Lung (tissue), 12 donors: Measurements from ENCODE around the gene METTL26. TPM values are rescaled to one million over a fixed set of nuclear protein-coding genes. Genes with fewer than 3 reads are reported as not detected.

ENCODE experiments used
- ATAC-seq: fragments of 200-7000 bp; cut with Tn5 transposase; one replicate; pipeline ENCODE4 v1.9.1; 2020; ENCODE audit warnings: moderate number of reproducible peaks; ENCODE audit not compliant: insufficient read depth, low FRiP score
- DNase-seq, 3 donors: peaks; one replicate each; pipeline ENCODE4 v3.0.0-alpha.2; 2013 to 2017
- H3K27ac ChIP-seq, 2 donors: one replicate each; pipeline ENCODE4 v1.5.1; 2013; ENCODE audit warnings: mild to moderate bottlenecking in 2 of 2, moderate library complexity in 2 of 2, control low read depth in 1 of 2, inconsistent platforms in 1 of 2, low read depth in 1 of 2, low read length in 1 of 2
- H3K27me3 ChIP-seq, 3 donors: one replicate each; pipeline ENCODE4 v1.5.1; 2013; ENCODE audit warnings: low read length in 2 of 3; ENCODE audit not compliant: control insufficient read depth in 3 of 3, insufficient read depth in 3 of 3
- H3K36me3 ChIP-seq, 4 donors: one replicate each; pipeline ENCODE4 v1.5.1; 2013; ENCODE audit warnings: low read length in 4 of 4, mild to moderate bottlenecking in 1 of 4, moderate library complexity in 1 of 4; ENCODE audit not compliant: control insufficient read depth in 4 of 4, insufficient read depth in 4 of 4
- H3K4me1 ChIP-seq, 5 donors: one replicate each; pipeline ENCODE4 v1.5.1; 2013; ENCODE audit warnings: low read length in 5 of 5, mild to moderate bottlenecking in 2 of 5, moderate library complexity in 1 of 5; ENCODE audit not compliant: control insufficient read depth in 5 of 5, insufficient read depth in 5 of 5
- H3K4me3 ChIP-seq: one replicate; pipeline ENCODE4 v1.5.1; 2013; ENCODE audit warnings: mild to moderate bottlenecking, control low read depth, moderate library complexity
- H3K9ac ChIP-seq, 2 donors: one replicate each; pipeline ENCODE4 v1.5.1; 2013; ENCODE audit warnings: low read length in 2 of 2, control low read depth in 1 of 2; ENCODE audit not compliant: insufficient read depth in 1 of 2
- H3K9me3 ChIP-seq, 4 donors: one replicate each; pipeline ENCODE4 v1.5.1; 2013; ENCODE audit warnings: low read length in 3 of 4, mild to moderate bottlenecking in 1 of 4, moderate library complexity in 1 of 4; ENCODE audit not compliant: control insufficient read depth in 4 of 4, insufficient read depth in 3 of 4
- CTCF ChIP-seq: IDR thresholded peaks from 2 replicates; pipeline ENCODE4 v1.5.1; 2012; ENCODE audit warnings: mild to moderate bottlenecking; ENCODE audit errors: control extremely low read depth, extremely low read depth
- WGBS, 2 donors: extraction: QIAGEN DNeasy Blood & Tissue Kit; methylation state at CpG; one replicate each; pipeline ENCODE4 v1.1.7; 2013; 5-methylcytosine and 5-hydroxymethylcytosine counted together
- polyA plus RNA-seq, 2 donors: library from polyadenylated mRNA; stranded (reverse); fragments of 200-250 nt; gene quantifications; one replicate each; pipeline ENCODE4 v1.2.1, GENCODE V29; 2013
- total RNA-seq, 2 donors: library from RNA; depleted of rRNA in 1 of 2; stranded (reverse); fragments of >200 nt in 1 of 2; gene quantifications; one replicate each; pipeline ENCODE4 v1.2.1, GENCODE V29; 2014 to 2021
- donor health status: control.
- donor health status: control.
- donor health status: Bipolar disorder and iron deficiency.
- donor health status: healthy.
- donor health status: DM: yes; HTN: yes; CAD: no.

The METTL26 gene
- total and polyA plus RNA-seq, 4 donors = 36.1 to 200 (median 114) TPM

GRCh38 chr16:684071-684794 is 48.1 kb upstream of the METTL26 start, which contains the start of gene JMJD8:
TSS of gene JMJD8 (minus strand) at chr16:684334. CDS start at chr16:684319, 15 bp downstream.
- ATAC-seq = peak; percentile 74
- DNase-seq = peak; percentile 94 to 97 (median 96)
- no peak within 1 kb of the TSS for H3K9ac ChIP-seq
- 2 to 4% methylated on average over 70 to 91 of the region's 91 CpGs for WGBS, 2 donors
- peak within 1 kb of the TSS; percentile 69 to 84 for H3K27ac ChIP-seq
- no peaks in the 10 kb centered on the region for H3K9me3 ChIP-seq
- TF ChIP-seq CTCF = no peak
- no peaks in the 10 kb centered on the region for H3K27me3 ChIP-seq
- H3K4me3 ChIP-seq = peak within 1 kb of the TSS; percentile 72
- H3K4me1 ChIP-seq = peaks cover 11 to 35% (median 21%) of the 10 kb centered on the region in 5 donors
- H3K36me3 ChIP-seq = peaks cover 3 to 33% (median 23%) of the 10 kb centered on the region in 4 donors

- Histone ChIP-seq H3K27me3 (no peaks in the 10 kb centered on the region), H3K9me3 (no peaks in the 10 kb centered on the region), H3K4me1 (peaks cover 4 to 32% (median 25%) of the 10 kb centered on the region in 5 donors), H3K9ac (no peak overlapping the region), H3K27ac (peak overlapping the region; percentile 60 to 75), H3K4me3 (peak overlapping the region; percentile 72), H3K36me3 (peaks cover 3 to 33% (median 22%) of the 10 kb centered on the region in 4 donors)
- 19 to 28% methylated on average over 48 to 57 of the region's 57 CpGs for WGBS, 2 donors
- DNase-seq = no peak
- no peak for TF ChIP-seq CTCF
- no peak for ATAC-seq
These were observed 47.4 kb upstream of the METTL26 start for GRCh38 chr16:683396-684070.

GRCh38 chr16:682493-683395 is 46.6 kb upstream of the METTL26 start:
- WGBS, 2 donors = 89 to 91% methylated on average over 36 of the region's 36 CpGs
- peaks cover 4 to 33% (median 25%) of the 10 kb centered on the region in 5 donors for H3K4me1 ChIP-seq
- ATAC-seq (no peak), DNase-seq (no peak)
- no peak overlapping the region for H3K27ac ChIP-seq
- peaks cover 3 to 33% (median 21%) of the 10 kb centered on the region in 4 donors for H3K36me3 ChIP-seq
- H3K9ac ChIP-seq = no peak overlapping the region
- TF ChIP-seq CTCF = no peak
- no peak overlapping the region for H3K4me3 ChIP-seq
- no peaks in the 10 kb centered on the region for H3K9me3 ChIP-seq
- H3K27me3 ChIP-seq = no peaks in the 10 kb centered on the region
